ENCODE results near the gene ANAPC13. TPM values are rescaled to one million over a fixed set of nuclear protein-coding genes. Genes with fewer than 3 reads are reported as not detected.

Gene ANAPC13, protein sequence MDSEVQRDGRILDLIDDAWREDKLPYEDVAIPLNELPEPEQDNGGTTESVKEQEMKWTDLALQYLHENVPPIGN
- 10 to 100 TPM; 44.1 to 47.6 (median 47.1) TPM for total RNA-seq

DNA sequence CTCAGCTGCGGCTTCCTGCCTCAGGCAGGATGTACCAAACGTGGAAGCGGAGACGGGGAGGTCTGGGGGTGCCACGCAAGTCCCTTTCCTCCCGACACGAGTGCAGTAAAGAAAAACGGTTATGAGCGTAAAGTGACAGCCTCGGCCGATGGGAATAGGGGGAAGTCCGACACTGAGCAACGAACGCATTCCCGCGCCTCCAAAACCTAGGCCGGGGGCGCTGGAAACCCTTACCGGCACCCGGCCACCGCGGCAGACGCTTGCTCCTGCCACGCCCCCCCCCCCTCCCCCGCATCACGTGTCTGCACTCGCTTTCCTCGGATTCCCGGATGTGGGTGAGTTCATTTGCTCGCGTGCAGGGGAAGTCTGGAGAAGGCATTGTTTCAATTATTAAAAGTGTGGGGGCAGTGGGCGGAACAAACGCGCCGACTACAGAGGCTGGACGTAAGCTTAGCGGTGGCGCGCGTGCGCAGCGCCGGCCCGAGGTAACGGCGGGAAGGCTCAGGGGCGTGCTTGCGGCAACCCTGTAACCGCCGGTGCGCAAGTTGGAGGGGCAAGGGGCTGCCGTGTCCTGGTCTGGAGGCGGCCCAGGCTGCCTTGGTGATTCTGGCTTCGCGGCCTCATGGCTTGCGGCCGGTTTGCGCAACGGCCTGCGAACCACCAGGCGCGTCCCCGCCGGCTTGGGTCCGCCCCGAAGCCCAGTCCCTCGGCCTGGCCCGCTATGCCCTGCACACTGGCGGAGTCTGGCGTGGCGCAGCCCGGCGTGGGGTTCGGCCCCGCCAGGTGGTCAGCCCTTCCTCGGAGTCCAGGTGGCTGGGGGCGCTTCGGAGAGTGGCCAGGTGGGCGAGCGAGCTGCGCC is at the start of gene ANAPC13, which contains the start of gene CEP63:
TSS of gene ANAPC13 (minus strand) at position 268 of the 859 bp plus-strand sequence. CDS start 3,081 bp downstream, outside the sequence.
TSS of gene CEP63 (plus strand) at position 340 of the 859 bp plus-strand sequence. CDS start 9,264 bp downstream, outside the sequence.
- DNase-seq, result peak; percentile 87
- peaks cover 49% of the 10 kb centered on the region for H3K4me1 Mint-ChIP-seq (ENCODE audit: low read depth)
- H3K36me3 Mint-ChIP-seq (ENCODE audit: insufficient read depth), result peaks cover 16% of the 10 kb centered on the region
- peak within 1 kb of the TSS; percentile 95 for H3K4me3 Mint-ChIP-seq
- no peaks in the 10 kb centered on the region for H3K9me3 Mint-ChIP-seq
- peak; percentile 89 to 92 for ATAC-seq
- H3K27me3 Mint-ChIP-seq (ENCODE audit: low read depth), result no peaks in the 10 kb centered on the region

DNA sequence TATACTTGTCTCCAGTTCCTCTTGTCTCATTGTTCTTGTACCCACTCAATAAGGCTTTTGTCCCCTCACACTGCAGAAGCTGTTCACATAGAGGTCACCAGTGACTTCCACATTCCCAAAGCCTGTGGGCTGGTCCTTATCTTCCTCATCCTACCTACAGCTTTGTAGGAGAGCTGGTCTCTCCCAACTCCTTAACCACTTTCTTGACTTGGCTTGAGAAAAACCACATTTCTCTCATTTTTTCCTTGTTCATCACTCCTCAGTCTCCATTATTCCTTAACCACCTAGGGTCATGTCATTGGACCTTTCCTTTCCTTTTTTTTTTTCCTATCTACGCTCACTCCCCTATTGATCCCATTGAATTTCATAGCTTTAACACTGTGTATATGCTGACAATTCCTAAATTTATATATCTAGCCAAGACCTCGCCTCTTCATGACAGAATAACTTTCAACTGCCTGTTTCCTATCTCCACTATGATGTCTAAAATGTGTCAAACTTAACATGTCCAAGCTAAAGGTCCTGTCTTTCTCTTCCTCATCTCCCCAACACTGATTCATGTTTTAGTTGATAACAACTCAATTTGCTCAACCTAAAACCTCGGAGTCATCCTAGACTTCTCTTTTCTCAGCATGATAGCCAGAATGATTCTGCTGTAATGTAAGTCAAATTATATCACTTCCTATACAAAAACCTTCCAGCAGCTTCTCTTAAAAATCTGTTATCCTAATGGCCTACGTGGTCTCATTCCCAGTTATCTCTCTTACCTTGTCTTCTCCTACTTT is 49.6 kb upstream of the ANAPC13 start:
- H3K36me3 Mint-ChIP-seq (ENCODE audit: insufficient read depth), result peaks cover 25% of the 10 kb centered on the region
- no peaks in the 10 kb centered on the region for H3K4me1 Mint-ChIP-seq (ENCODE audit: low read depth)
- ATAC-seq (no peak), DNase-seq (no peak)
- H3K27me3 Mint-ChIP-seq (ENCODE audit: low read depth), result no peaks in the 10 kb centered on the region
- no peaks in the 10 kb centered on the region for H3K9me3 Mint-ChIP-seq
- no peak overlapping the region for H3K4me3 Mint-ChIP-seq

- Mint-ChIP-seq H3K36me3 (ENCODE audit: insufficient read depth) (peaks cover 21% of the 10 kb centered on the region), H3K27me3 (ENCODE audit: low read depth) (no peaks in the 10 kb centered on the region), H3K4me1 (ENCODE audit: low read depth) (no peaks in the 10 kb centered on the region), H3K9me3 (no peaks in the 10 kb centered on the region), H3K4me3 (no peak overlapping the region)
- no peak for DNase-seq
- ATAC-seq, result no peak
These were observed 47.7 kb upstream of the ANAPC13 start for GRCh38 chr3:134533493-134533892.

DNA sequence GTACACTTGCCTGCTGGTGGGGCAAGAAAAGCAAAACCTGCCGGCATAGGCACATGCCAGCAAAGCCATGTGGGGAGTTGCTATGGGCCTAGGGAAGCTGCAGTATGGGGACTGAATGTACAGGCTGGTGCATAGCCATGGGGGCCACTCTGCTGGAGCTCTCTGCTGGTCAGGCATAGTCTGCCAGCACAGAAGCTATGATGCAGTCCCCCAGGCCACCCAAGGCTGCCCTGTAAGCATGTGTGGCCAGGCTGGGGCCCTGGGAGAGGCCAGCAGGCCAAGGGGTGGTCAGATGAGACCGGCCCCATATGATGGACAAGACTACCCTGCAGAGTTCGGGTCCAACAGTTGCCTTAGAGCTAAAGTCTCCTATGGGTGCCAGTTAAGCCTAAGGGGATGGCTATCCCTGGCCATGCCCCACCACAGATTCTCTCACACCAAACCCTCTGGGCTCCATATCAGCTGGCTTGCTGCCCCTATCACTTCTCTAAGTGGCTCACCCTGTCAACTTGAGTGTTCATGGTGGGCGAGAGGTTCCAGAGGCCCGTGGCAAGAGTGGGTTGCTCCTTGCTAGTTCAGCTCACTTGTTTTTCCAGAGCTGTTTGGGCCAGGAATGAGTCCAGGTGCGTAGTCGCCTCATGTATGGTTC is 41.9 kb upstream of the ANAPC13 start:
- Mint-ChIP-seq H3K9me3 (peaks cover 37% of the 10 kb centered on the region), H3K36me3 (ENCODE audit: insufficient read depth) (peaks cover 39% of the 10 kb centered on the region), H3K27me3 (ENCODE audit: low read depth) (no peaks in the 10 kb centered on the region), H3K4me3 (no peak overlapping the region), H3K4me1 (ENCODE audit: low read depth) (no peaks in the 10 kb centered on the region)
- DNase-seq (no peak), ATAC-seq (no peak)

DNA sequence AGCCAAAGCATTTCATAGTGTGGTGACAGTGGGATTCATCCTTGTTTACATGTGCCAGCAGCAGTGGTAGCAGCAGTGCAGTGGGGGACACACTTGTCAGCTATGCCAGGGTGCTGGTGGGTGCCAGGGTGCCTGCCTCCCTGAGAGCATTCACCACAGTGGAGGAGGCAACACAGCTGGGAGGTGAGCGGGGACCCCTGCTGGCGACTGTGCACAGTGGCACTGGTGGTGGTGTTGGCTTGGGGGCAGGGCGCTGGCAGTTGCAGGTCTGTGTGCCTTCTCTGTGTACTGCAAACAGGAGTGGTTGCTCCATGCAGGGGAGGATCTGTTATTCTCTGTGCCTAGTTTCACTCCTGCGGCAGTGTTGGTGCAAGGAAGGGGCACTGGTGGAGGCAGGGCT is 41.3 kb upstream of the ANAPC13 start:
- H3K9me3 Mint-ChIP-seq, result peaks cover 43% of the 10 kb centered on the region
- no peak overlapping the region for H3K4me3 Mint-ChIP-seq
- ATAC-seq, result no peak
- peaks cover 43% of the 10 kb centered on the region for H3K36me3 Mint-ChIP-seq (ENCODE audit: insufficient read depth)
- no peaks in the 10 kb centered on the region for H3K4me1 Mint-ChIP-seq (ENCODE audit: low read depth)
- DNase-seq, result no peak
- no peaks in the 10 kb centered on the region for H3K27me3 Mint-ChIP-seq (ENCODE audit: low read depth)

GRCh38 chr3:134526319-134526718 is 40.5 kb upstream of the ANAPC13 start:
- DNase-seq (no peak), ATAC-seq (no peak)
- H3K4me1 Mint-ChIP-seq (ENCODE audit: low read depth), result no peaks in the 10 kb centered on the region
- peaks cover 45% of the 10 kb centered on the region for H3K36me3 Mint-ChIP-seq (ENCODE audit: insufficient read depth)
- no peaks in the 10 kb centered on the region for H3K27me3 Mint-ChIP-seq (ENCODE audit: low read depth)
- peaks cover 48% of the 10 kb centered on the region for H3K9me3 Mint-ChIP-seq
- no peak overlapping the region for H3K4me3 Mint-ChIP-seq

DNA sequence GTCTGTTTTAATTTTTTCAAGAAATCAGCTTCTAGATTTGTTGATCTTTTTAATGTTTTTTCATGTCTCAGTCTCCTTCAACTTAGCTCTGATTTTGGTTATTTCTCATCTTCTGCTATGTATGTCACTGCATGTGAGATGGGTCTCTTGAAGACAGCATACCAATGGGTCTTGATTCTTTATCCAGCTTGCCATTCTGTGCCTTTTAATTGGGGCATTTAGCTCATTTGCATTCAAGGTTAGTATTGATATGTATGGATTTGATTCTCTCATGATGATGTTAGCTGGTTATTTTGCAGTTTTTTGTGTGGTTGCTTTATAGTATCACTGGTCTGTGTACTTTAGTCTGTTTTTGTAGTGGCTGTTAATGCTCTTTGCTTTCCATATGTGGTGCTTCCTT is 39.5 kb upstream of the ANAPC13 start:
- Mint-ChIP-seq H3K27me3 (ENCODE audit: low read depth) (no peaks in the 10 kb centered on the region), H3K36me3 (ENCODE audit: insufficient read depth) (peaks cover 45% of the 10 kb centered on the region), H3K4me1 (ENCODE audit: low read depth) (no peaks in the 10 kb centered on the region), H3K4me3 (no peak overlapping the region), H3K9me3 (peaks cover 52% of the 10 kb centered on the region)
- DNase-seq (no peak), ATAC-seq (no peak)

DNA sequence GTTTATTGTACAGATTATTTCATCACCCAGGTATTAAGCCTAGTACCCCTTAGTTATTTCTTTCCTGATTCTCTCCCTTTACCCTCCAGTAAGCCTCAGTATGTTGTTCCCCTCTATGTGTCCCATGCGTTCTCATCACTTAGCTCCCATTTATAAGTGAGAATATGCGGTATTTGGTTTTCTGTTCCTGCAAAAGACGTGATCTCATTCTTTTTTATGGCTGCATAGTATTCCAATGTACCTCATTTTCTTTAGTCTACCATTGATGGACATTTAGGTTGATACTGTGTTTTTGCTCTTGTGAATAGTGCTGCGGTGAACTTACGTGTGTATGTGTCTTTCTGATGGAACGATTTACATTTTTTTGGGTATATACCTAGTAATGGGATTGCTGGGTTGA is 36.8 kb upstream of the ANAPC13 start:
- Mint-ChIP-seq H3K27me3 (ENCODE audit: low read depth) (no peaks in the 10 kb centered on the region), H3K36me3 (ENCODE audit: insufficient read depth) (peaks cover 53% of the 10 kb centered on the region), H3K9me3 (peaks cover 58% of the 10 kb centered on the region), H3K4me3 (no peak overlapping the region), H3K4me1 (ENCODE audit: low read depth) (peaks cover 2% of the 10 kb centered on the region)
- no peak for ATAC-seq
- DNase-seq, result no peak

GRCh38 chr3:134517791-134518190 is 32.0 kb upstream of the ANAPC13 start:
- H3K36me3 Mint-ChIP-seq (ENCODE audit: insufficient read depth), result peaks cover 50% of the 10 kb centered on the region
- DNase-seq (no peak), ATAC-seq (no peak)
- H3K4me3 Mint-ChIP-seq, result no peak overlapping the region
- no peaks in the 10 kb centered on the region for H3K27me3 Mint-ChIP-seq (ENCODE audit: low read depth)
- peaks cover 7% of the 10 kb centered on the region for H3K4me1 Mint-ChIP-seq (ENCODE audit: low read depth)
- peaks cover 22% of the 10 kb centered on the region for H3K9me3 Mint-ChIP-seq

GRCh38 chr3:134516905-134517304 is 31.1 kb upstream of the ANAPC13 start:
- H3K36me3 Mint-ChIP-seq (ENCODE audit: insufficient read depth), result peaks cover 47% of the 10 kb centered on the region
- no peak overlapping the region for H3K4me3 Mint-ChIP-seq
- no peaks in the 10 kb centered on the region for H3K27me3 Mint-ChIP-seq (ENCODE audit: low read depth)
- no peak for ATAC-seq
- DNase-seq, result no peak
- H3K4me1 Mint-ChIP-seq (ENCODE audit: low read depth), result peaks cover 7% of the 10 kb centered on the region
- peaks cover 13% of the 10 kb centered on the region for H3K9me3 Mint-ChIP-seq

- H3K36me3 Mint-ChIP-seq (ENCODE audit: insufficient read depth), result peaks cover 61% of the 10 kb centered on the region
- H3K4me1 Mint-ChIP-seq (ENCODE audit: low read depth), result peaks cover 5% of the 10 kb centered on the region
These were observed 25.7 kb upstream of the ANAPC13 start for GRCh38 chr3:134511500-134511899.

GRCh38 chr3:134505485-134505884 is 19.7 kb upstream of the ANAPC13 start:
- ATAC-seq, result no peak
- peaks cover 72% of the 10 kb centered on the region for H3K36me3 Mint-ChIP-seq (ENCODE audit: insufficient read depth)
- H3K27me3 Mint-ChIP-seq (ENCODE audit: low read depth), result no peaks in the 10 kb centered on the region
- DNase-seq, result no peak
- no peak overlapping the region for H3K4me3 Mint-ChIP-seq
- peaks cover 18% of the 10 kb centered on the region for H3K4me1 Mint-ChIP-seq (ENCODE audit: low read depth)
- H3K9me3 Mint-ChIP-seq, result peaks cover 31% of the 10 kb centered on the region

More at GRCh38 chr3:134511500-134511899, 25.7 kb upstream of the ANAPC13 start:
- no peaks in the 10 kb centered on the region for H3K27me3 Mint-ChIP-seq (ENCODE audit: low read depth)
- DNase-seq, result no peak
- peaks cover 7% of the 10 kb centered on the region for H3K9me3 Mint-ChIP-seq
- H3K4me3 Mint-ChIP-seq, result no peak overlapping the region
- ATAC-seq, result no peak

DNA sequence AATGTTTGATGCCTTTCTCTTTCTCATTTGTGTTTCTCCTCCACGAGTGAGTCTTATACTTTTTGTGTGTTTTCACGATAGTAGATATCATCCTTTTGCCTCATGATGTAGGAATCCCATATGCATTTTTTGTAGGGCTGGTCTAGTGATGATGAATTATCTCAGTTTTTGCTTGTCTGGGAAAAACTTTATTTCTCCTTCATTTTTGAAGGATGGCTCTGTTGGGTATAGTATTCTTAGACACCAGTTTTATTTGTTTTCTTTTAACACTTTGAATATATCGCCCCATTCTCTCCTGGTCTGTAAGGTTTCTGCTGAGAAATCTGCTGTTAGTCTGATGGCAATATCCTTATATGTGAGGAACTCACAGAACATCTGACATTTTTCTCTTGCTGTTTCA is 18.3 kb upstream of the ANAPC13 start:
- peaks cover 73% of the 10 kb centered on the region for H3K36me3 Mint-ChIP-seq (ENCODE audit: insufficient read depth)
- H3K27me3 Mint-ChIP-seq (ENCODE audit: low read depth), result no peaks in the 10 kb centered on the region
- no peak overlapping the region for H3K4me3 Mint-ChIP-seq
- peaks cover 26% of the 10 kb centered on the region for H3K4me1 Mint-ChIP-seq (ENCODE audit: low read depth)
- no peak for ATAC-seq
- peaks cover 31% of the 10 kb centered on the region for H3K9me3 Mint-ChIP-seq
- no peak for DNase-seq

DNA sequence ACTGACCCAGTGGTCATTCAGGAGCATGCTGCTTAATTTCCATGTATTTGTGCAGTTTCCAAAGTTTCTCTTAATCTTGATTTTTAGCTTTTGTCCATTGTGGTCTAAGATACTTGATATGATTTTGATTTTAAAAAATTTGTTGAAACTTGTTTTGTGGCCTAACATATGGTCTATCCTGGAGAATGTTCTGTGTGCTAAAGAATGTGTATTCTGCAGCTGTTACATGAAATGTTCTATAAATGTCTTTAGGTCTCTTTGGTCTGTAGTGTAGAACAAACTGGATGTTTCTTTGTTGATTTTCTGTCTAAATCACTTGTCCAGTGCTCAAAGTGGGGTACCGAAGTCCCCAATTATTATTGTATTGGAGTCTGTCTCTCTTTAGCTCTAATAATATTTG is 17.5 kb upstream of the ANAPC13 start:
- peaks cover 74% of the 10 kb centered on the region for H3K36me3 Mint-ChIP-seq (ENCODE audit: insufficient read depth)
- H3K9me3 Mint-ChIP-seq, result peaks cover 31% of the 10 kb centered on the region
- H3K4me1 Mint-ChIP-seq (ENCODE audit: low read depth), result peaks cover 34% of the 10 kb centered on the region
- no peak overlapping the region for H3K4me3 Mint-ChIP-seq
- ATAC-seq, result no peak
- no peak for DNase-seq
- H3K27me3 Mint-ChIP-seq (ENCODE audit: low read depth), result no peaks in the 10 kb centered on the region
